Right cardiac atrium (tissue), 5 donors: ENCODE results near the gene TCFL5. TPM values are rescaled to one million over a fixed set of nuclear protein-coding genes. Genes with fewer than 3 reads are reported as not detected.
A peak's percentile ranks its signal among the peaks of the same experiment; 100 is the strongest.

Experiments used
- ATAC-seq, 2 donors: fragments of 200-7000 bp; cut with Tn5 transposase; one replicate each; pipeline versions ENCODE4 v1.8.0 to v1.9.1; 2020; ENCODE audit warnings: moderate library complexity in 2 of 2, mild to moderate bottlenecking in 1 of 2
- DNase-seq, 3 donors: peaks; one replicate each; pipeline ENCODE4 v3.0.0-alpha.2; 2020
- H3K27ac ChIP-seq: one replicate; pipeline ENCODE4 v1.5.1; 2013; ENCODE audit warnings: mild to moderate bottlenecking, low read length, control low read depth, moderate library complexity
- H3K27me3 ChIP-seq: one replicate; pipeline ENCODE4 v1.6.1; 2013; ENCODE audit not compliant: control insufficient read depth, insufficient read depth
- H3K4me1 ChIP-seq: one replicate; pipeline ENCODE4 v1.6.1; 2013; ENCODE audit warnings: low read length; ENCODE audit not compliant: control insufficient read depth, insufficient read depth
- H3K4me3 ChIP-seq: one replicate; pipeline ENCODE4 v1.5.1; 2013; ENCODE audit warnings: low read length, control low read depth
- H3K9me3 ChIP-seq: one replicate; pipeline ENCODE4 v1.6.1; 2013; ENCODE audit warnings: low read length; ENCODE audit not compliant: control insufficient read depth
- WGBS: extraction: QIAGEN DNeasy Blood & Tissue Kit; methylation state at CpG from one replicate; pipeline ENCODE4 v1.1.7; 2013; 5-methylcytosine and 5-hydroxymethylcytosine counted together
- intact Hi-C, 4 donors: fragments of 100-400 bp; cut with DNase I; formaldehyde crosslinking; loops; one replicate each; pipeline versions ENCODE4 v1.11.0 to v1.14.0; 2022 to 2023
- polyA plus RNA-seq: library from polyadenylated mRNA; stranded (reverse); fragments of 200-250 nt; gene quantifications from one replicate; pipeline ENCODE4 v1.2.3, GENCODE V29; 2013
- total RNA-seq, 4 donors: library from RNA; stranded (reverse); fragmentation: NEBNext Ultra II Directional; extraction: Animal tissue kit (Norgen Biotek cat#: 25700); gene quantifications; one replicate each; pipeline ENCODE4 v1.2.1, GENCODE V29; 2021
- donor health status: healthy with polysubstance abuse.
- donor health status: DM: no; HTN: yes; CAD: no.
- donor health status: DM: no; HTN: no; CAD: no.
- donor health status: DM: no; HTN: yes; CAD: no; lungs with severe emphysema.
- donor health status: DM: yes; HTN: yes; CAD: no.

The TCFL5 gene
- total and polyA plus RNA-seq, 5 donors: 5.2 to 9.9 (median 7.9) TPM

DNA sequence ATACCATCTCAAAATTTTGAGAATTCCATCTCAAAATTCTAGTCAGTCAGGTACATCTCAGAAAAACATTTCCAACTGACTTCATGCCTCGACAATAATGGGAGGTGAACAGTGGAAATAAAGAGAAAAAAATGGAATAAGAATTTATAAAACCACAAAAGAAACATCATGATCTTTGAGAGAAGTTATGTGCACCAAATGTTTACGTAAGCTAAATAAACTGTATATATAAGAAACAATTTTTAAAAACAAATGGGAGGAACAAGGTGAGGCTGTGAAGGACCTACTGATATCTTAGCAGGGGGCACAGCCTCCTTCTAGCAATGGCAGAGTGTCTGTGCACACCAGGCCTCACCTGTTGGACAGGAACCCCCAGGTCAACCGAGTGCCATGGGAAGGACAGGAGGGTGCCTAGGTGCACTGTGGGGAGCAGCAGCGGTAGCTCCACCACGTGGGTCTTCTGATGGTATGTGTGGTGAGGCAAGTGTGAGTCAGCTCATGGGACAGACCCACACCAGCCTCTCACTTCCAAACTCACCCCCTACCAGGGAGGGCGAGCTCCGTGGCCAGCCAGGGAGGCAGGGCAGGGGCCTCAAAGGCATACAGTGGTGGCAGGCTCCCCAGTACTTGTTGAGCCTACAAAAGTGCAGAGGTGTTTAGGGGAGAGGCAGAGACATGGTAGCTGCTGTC, 41.4 kb upstream of the TCFL5 start:
- ATAC-seq: no peak
- intact Hi-C loops: no loop called here
- 73% methylated on average over 7 of the region's 7 CpGs for WGBS
- Histone ChIP-seq H3K9me3 (no peaks in the 10 kb centered on the region), H3K4me1 (no peaks in the 10 kb centered on the region), H3K27me3 (no peaks in the 10 kb centered on the region), H3K4me3 (no peak overlapping the region), H3K27ac (no peak overlapping the region)
- DNase-seq: no peak

DNA sequence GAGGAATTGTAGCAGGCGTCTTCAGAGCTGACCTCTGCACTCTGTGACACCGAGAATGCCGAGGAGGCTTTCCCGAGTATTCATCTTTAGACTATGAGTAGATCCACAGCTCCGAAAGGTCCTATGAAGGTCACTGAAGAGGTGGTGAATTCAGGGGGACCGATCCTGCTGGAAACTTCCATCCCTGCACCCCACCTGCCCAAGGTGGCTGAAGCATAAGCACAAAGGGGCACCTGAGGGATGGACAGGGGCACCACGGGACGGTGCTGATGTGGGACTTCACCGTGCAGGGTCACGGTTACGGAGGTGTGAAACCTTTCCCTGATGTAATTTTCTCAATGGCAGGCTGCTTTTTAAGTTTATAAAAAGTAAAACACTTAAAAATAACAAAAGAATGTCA, 40.3 kb upstream of the TCFL5 start:
- DNase-seq: no peak
- intact Hi-C loops: no loop called here
- Histone ChIP-seq H3K9me3 (no peaks in the 10 kb centered on the region), H3K27ac (no peak overlapping the region), H3K4me3 (no peak overlapping the region), H3K4me1 (no peaks in the 10 kb centered on the region), H3K27me3 (no peaks in the 10 kb centered on the region)
- no peak for ATAC-seq
- WGBS: 86% methylated on average over 11 of the region's 11 CpGs

- ATAC-seq (peak in 1 of 2 donors; percentile 4), DNase-seq (no peak)
- Histone ChIP-seq H3K4me1 (no peaks in the 10 kb centered on the region), H3K9me3 (no peaks in the 10 kb centered on the region), H3K27ac (no peak overlapping the region), H3K27me3 (no peaks in the 10 kb centered on the region), H3K4me3 (no peak overlapping the region)
- 53% methylated on average over 20 of the region's 20 CpGs for WGBS
- intact Hi-C loops: no loop called here
Measured at GRCh38 chr20:62900692-62901584, 39.3 kb upstream of the TCFL5 start.

DNA sequence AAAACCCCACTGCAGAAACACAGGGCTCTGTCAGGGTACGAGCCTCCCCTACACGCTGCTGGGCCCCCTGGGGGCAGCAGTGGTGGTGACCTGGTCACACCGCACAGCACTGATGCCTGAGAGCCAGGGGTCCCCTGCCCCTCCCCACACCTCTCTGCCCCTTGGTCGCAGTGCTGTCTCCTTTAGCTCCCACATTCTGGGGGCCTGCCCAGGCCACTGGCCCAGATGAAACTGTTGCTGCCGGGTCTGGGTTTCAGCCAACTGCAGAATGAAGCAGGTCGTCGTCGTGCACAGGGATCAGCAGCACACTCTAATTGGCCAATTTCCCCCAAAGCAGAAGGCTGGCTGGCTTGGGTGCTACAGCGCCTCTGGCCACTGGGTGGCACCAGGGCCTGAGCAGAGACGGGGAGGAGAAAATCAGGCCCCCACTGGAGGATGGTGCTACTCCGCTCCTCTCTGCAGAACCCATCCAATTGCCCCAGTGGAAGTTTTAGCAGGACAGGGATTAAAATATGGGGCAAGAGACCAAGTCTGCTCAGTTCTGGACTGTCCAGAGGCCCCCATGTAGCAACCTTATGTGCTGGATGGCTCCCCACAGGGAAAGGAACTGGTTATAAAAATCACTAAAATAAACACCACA, 38.5 kb upstream of the TCFL5 start:
- Histone ChIP-seq H3K27ac (no peak overlapping the region), H3K4me1 (no peaks in the 10 kb centered on the region), H3K4me3 (no peak overlapping the region), H3K27me3 (no peaks in the 10 kb centered on the region), H3K9me3 (no peaks in the 10 kb centered on the region)
- peak; percentile 72 to 90 (median 89) for DNase-seq
- 1% methylated on average over 11 of the region's 11 CpGs for WGBS
- peak; percentile 92 to 93 for ATAC-seq
- intact Hi-C loops: no loop called here

DNA sequence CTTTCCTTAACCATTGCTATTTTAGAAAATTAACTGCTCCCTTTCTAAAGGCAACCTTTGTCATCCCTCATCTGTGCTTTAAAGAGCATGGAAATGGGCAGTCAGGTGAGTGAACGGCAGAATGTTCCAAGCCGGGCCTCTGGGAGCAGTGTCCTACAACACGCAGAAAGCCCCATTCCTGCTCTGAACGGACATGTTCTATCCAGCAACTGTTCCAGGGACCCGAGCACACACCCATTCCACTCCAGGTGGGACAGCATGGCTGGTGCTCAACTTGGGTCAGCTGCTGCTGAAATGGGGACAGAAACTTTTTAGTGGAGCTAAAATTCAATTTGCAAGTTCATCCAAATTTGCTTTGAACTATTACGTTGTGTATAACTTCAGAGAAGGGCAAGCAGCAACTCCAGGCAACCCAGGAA, 38.0 kb upstream of the TCFL5 start:
- peak in 1 of 3 donors; percentile 55 for DNase-seq
- peak; percentile 55 to 60 for ATAC-seq
- WGBS: 4% methylated on average over 6 of the region's 6 CpGs
- intact Hi-C loops: loop anchor here in 2 of 4 donors (5.0 to 10.0 kb wide), 2 partner anchors 45 to 108 kb away; partner anchors contain the start of gene BHLHE23 (in 1 of the 2)
- Histone ChIP-seq H3K4me1 (no peaks in the 10 kb centered on the region), H3K27me3 (no peaks in the 10 kb centered on the region), H3K4me3 (no peak overlapping the region), H3K27ac (no peak overlapping the region), H3K9me3 (no peaks in the 10 kb centered on the region)

DNA sequence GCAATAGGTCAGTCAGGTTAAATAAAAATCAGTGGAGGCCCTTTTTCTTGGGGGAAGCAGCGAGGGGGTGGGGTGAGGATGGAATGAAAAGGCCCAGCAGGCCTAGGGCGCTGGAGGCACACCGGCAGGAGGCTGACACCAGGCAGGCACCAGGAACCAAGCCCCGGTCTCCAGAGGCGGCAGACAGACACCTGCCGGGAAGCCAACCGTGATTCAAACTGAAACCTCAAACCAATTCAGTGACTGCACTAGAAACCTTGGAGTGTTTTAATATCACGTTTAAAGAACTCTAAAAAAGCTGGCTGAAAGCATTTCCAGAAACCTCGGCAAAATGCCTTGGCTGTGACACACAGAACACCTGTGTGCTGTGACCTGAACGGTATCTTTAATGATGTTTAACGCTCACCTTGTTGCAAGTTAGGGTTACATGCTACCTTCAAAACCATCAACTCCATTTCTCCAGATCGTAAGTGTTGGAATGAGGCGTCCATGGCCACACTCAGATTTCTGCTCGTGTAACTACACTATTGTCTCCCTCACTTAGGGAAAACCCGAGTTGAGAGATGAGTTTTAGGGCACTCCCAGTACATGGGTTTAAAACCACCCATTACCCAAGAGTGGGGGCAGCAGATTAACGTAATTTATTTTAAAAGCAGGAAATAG, 37.5 kb upstream of the TCFL5 start:
- intact Hi-C loops: loop anchor here in 2 of 4 donors (5.0 to 10.0 kb wide), 2 partner anchors 46 to 108 kb away; partner anchors contain the start of gene BHLHE23 (in 1 of the 2)
- DNase-seq (no peak), ATAC-seq (no peak)
- WGBS: 34% methylated on average over 16 of the region's 16 CpGs
- no peak overlapping the region for H3K4me3 ChIP-seq
- H3K27me3 ChIP-seq: no peaks in the 10 kb centered on the region
- H3K27ac ChIP-seq: no peak overlapping the region
- no peaks in the 10 kb centered on the region for H3K9me3 ChIP-seq
- H3K4me1 ChIP-seq: no peaks in the 10 kb centered on the region

DNA sequence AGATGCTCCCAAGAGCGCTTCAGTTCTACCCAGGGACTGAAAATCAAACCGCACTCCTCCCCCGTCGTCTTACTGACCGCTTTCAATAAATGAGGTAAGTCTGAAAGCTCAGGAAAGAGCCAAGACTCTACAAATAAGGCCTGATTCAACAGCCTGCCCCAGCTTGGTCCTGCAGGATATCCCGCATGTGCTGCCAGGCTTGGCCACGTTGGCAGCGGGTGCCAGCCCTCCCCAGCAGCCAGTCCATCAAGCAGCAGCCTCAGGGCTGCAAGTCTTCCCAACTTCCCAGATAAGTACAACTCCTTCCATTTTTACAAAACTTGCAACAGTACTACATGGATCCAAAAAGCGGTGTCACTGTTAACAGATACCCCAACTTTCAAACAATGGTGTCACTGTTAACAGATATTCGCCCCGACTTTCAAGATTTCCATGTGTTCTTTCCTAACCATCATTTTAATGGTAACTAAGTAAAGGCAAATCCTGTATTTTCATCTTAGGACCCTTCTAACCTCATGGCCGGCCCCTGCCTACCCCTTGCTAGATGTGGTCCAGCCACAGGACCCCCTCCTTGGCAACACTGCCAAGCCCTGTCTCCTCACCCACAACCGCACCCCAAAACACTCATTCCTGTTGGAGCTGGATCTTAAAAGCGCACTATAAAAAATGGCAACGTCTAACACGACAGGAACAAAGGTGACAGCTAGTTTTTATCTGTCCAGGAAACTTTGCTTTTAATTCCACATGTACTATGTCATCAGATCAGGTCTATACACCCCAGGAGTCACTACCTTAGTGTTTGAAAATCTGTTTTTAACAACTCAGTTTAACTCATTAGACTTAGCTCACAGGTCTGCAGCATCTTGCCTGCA, 36.7 kb upstream of the TCFL5 start:
- Histone ChIP-seq H3K27me3 (no peaks in the 10 kb centered on the region), H3K4me3 (no peak overlapping the region), H3K27ac (no peak overlapping the region), H3K4me1 (no peaks in the 10 kb centered on the region), H3K9me3 (no peaks in the 10 kb centered on the region)
- intact Hi-C loops: loop anchor here in 2 of 4 donors (5.0 to 10.0 kb wide), 2 partner anchors 46 to 109 kb away; partner anchors contain the start of gene BHLHE23 (in 1 of the 2)
- ATAC-seq: no peak
- no peak for DNase-seq
- 74% methylated on average over 16 of the region's 16 CpGs for WGBS

DNA sequence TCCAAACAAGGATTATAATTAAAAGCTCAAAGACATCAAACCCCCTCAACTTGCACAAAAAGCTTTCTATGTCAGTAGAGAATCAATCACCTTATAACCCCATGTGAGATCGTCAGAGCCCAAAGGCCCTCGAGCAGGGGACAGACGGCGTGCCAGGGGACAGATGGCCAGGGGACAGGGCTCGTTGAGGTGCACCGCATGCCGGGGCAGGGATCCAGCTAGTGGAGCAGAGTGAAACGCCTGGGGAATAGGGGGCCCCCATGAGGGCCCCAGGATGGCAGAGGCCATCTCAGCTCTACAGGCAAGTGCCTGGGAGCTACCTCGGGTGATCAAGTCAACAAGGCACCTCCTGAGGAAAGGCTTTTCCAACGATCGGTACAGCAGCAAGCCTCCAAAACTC, 36.0 kb upstream of the TCFL5 start:
- Histone ChIP-seq H3K27me3 (no peaks in the 10 kb centered on the region), H3K27ac (no peak overlapping the region), H3K4me1 (no peaks in the 10 kb centered on the region), H3K4me3 (no peak overlapping the region), H3K9me3 (no peaks in the 10 kb centered on the region)
- no peak for DNase-seq
- no peak for ATAC-seq
- 66% methylated on average over 11 of the region's 11 CpGs for WGBS
- intact Hi-C loops: loop anchor here in 2 of 4 donors (5.0 to 10.0 kb wide), 2 partner anchors 47 to 110 kb away; partner anchors contain the start of gene BHLHE23 (in 1 of the 2)

GRCh38 chr20:62896526-62896925, 34.9 kb upstream of the TCFL5 start:
- Histone ChIP-seq H3K27me3 (no peaks in the 10 kb centered on the region), H3K27ac (no peak overlapping the region), H3K4me3 (no peak overlapping the region), H3K4me1 (no peaks in the 10 kb centered on the region), H3K9me3 (no peaks in the 10 kb centered on the region)
- intact Hi-C loops: loop anchor here in 2 of 4 donors (5.0 to 10.0 kb wide), 2 partner anchors 48 to 111 kb away; partner anchors contain the start of gene BHLHE23 (in 1 of the 2)
- no peak for ATAC-seq
- no peak for DNase-seq
- 94% methylated on average over 16 of the region's 16 CpGs for whole genome bisulfite sequencing
